ENCODE measurements around the gene MEGF10.

Gene MEGF10

GRCh38 chr5:127326976-127327755 is 36.6 kb downstream of the MEGF10 start:
- DNase-seq (ENCODE audit: low spot score): no peak

GRCh38 chr5:127330116-127330515 is 39.5 kb downstream of the MEGF10 start:
- no peak for DNase-seq (ENCODE audit: low spot score)

GRCh38 chr5:127331890-127332649 is 41.5 kb downstream of the MEGF10 start:
- no peak for DNase-seq (ENCODE audit: low spot score)

GRCh38 chr5:127333483-127333882 is 42.9 kb downstream of the MEGF10 start:
- no peak for DNase-seq (ENCODE audit: low spot score)

- DNase-seq (ENCODE audit: low spot score): no peak
These were observed 44.8 kb downstream of the MEGF10 start for GRCh38 chr5:127335381-127335780.

- DNase-seq (ENCODE audit: low spot score): no peak
These were observed 47.3 kb downstream of the MEGF10 start for GRCh38 chr5:127337876-127338275.

- no peak for DNase-seq (ENCODE audit: low spot score)
These were observed 47.9 kb downstream of the MEGF10 start for GRCh38 chr5:127338501-127338900.

GRCh38 chr5:127340606-127341005 is 50.0 kb downstream of the MEGF10 start:
- DNase-seq (ENCODE audit: low spot score): no peak

GRCh38 chr5:127342364-127342763 is 51.8 kb downstream of the MEGF10 start:
- DNase-seq (ENCODE audit: low spot score): no peak

GRCh38 chr5:127343313-127343712 is 52.7 kb downstream of the MEGF10 start:
- DNase-seq (ENCODE audit: low spot score): no peak

- no peak for DNase-seq (ENCODE audit: low spot score)
These were observed 53.3 kb downstream of the MEGF10 start for GRCh38 chr5:127343866-127344265.

- DNase-seq (ENCODE audit: low spot score): no peak
These were observed 54.3 kb downstream of the MEGF10 start for GRCh38 chr5:127344931-127345330.

GRCh38 chr5:127351418-127351817 is 60.8 kb downstream of the MEGF10 start:
- no peak for DNase-seq (ENCODE audit: low spot score)

- DNase-seq (ENCODE audit: low spot score): no peak
These were observed 61.5 kb downstream of the MEGF10 start for GRCh38 chr5:127352068-127352467.

- no peak for DNase-seq (ENCODE audit: low spot score)
These were observed 62.7 kb downstream of the MEGF10 start for GRCh38 chr5:127353327-127353726.

- no peak for DNase-seq (ENCODE audit: low spot score)
These were observed 63.2 kb downstream of the MEGF10 start for GRCh38 chr5:127353796-127354195.

- no peak for DNase-seq (ENCODE audit: low spot score)
These were observed 64.7 kb downstream of the MEGF10 start for GRCh38 chr5:127355337-127355736.

GRCh38 chr5:127358284-127358683 is 67.7 kb downstream of the MEGF10 start:
- DNase-seq (ENCODE audit: low spot score): no peak

- no peak for DNase-seq (ENCODE audit: low spot score)
These were observed 68.1 kb downstream of the MEGF10 start for GRCh38 chr5:127358740-127359139.

- no peak for DNase-seq (ENCODE audit: low spot score)
These were observed 68.9 kb downstream of the MEGF10 start for GRCh38 chr5:127359502-127359901.

GRCh38 chr5:127363403-127363802 is 72.8 kb downstream of the MEGF10 start:
- no peak for DNase-seq (ENCODE audit: low spot score)

- DNase-seq (ENCODE audit: low spot score): no peak
These were observed 76.4 kb downstream of the MEGF10 start for GRCh38 chr5:127367029-127367428.

GRCh38 chr5:127367946-127368465 is 77.4 kb downstream of the MEGF10 start:
- DNase-seq (ENCODE audit: low spot score): no peak
